IMR-90 (cell line): Measurements from ENCODE around the gene HAND1. TPM values are rescaled to one million over a fixed set of nuclear protein-coding genes. Genes with fewer than 3 reads are reported as not detected.

ENCODE experiments used
- ATAC-seq: fragments of 200-7000 bp; cut with Tn5 transposase; 2 replicates; pipeline ENCODE4 v1.9.1; 2020; ENCODE audit warnings: low read depth, mild to moderate bottlenecking, moderate library complexity
- BruUV-seq: library from RNA; stranded (reverse); fragments of 400-500 nt; replicated peaks from 2 replicates; lab custom pipeline; 2021; lab: Mats Ljungman, UMichigan
- CTCF ChIA-PET: fragments of 300-600 bp; formaldehyde crosslinking; extraction: SDS; loops from one replicate; lab custom pipeline; 2021; ENCODE audit warnings: antibody characterized with exemption; lab: Yijun Ruan, JAX
- POLR2A ChIA-PET: fragments of 300-600 bp; sonication (Branson Sonifier 250); formaldehyde crosslinking; loops from one replicate; lab custom pipeline; 2022; ENCODE audit warnings: antibody characterized with exemption; ENCODE audit not compliant: unreplicated experiment; lab: Charles Lee
- DNase-seq: peaks from one replicate; pipeline ENCODE4 v3.0.0; 2013
- H2AFZ ChIP-seq: replicated peaks from 2 replicates; pipeline ENCODE3; 2013; ENCODE audit warnings: low read length, mild to moderate bottlenecking; ENCODE audit not compliant: poor library complexity
- H2AK5ac ChIP-seq: 2 replicates; pipeline ENCODE4 v1.6.1; 2013; ENCODE audit warnings: low read depth, low read length, inconsistent platforms
- H2AK9ac ChIP-seq: replicated peaks from 2 replicates; pipeline ENCODE3; 2013; ENCODE audit warnings: mild to moderate bottlenecking, low read depth, low read length, moderate library complexity; ENCODE audit not compliant: poor library complexity
- H2BK120ac ChIP-seq: 2 replicates; pipeline ENCODE4 v1.6.1; 2013; ENCODE audit warnings: low read depth, low read length, inconsistent platforms
- H2BK15ac ChIP-seq: 3 replicates; pipeline ENCODE4 v1.6.1; 2013; ENCODE audit warnings: low read depth, low read length, inconsistent platforms
- H2BK20ac ChIP-seq: 2 replicates; pipeline ENCODE4 v1.6.1; 2013; ENCODE audit warnings: low read depth, mild to moderate bottlenecking, inconsistent platforms, low read length, moderate library complexity
- H2BK5ac ChIP-seq: 2 replicates; pipeline ENCODE4 v1.6.1; 2013; ENCODE audit warnings: mild to moderate bottlenecking, low read depth, low read length, inconsistent platforms; ENCODE audit not compliant: poor library complexity, severe bottlenecking
- H3K14ac ChIP-seq: replicated peaks from 2 replicates; pipeline ENCODE4 v1.6.1; 2013; ENCODE audit warnings: low read depth, low read length, inconsistent platforms
- H3K18ac ChIP-seq: 2 replicates; pipeline ENCODE4 v1.6.1; 2013; ENCODE audit warnings: low read depth, low read length, control low read depth
- H3K23ac ChIP-seq: 2 replicates; pipeline ENCODE4 v1.6.1; 2013; ENCODE audit warnings: low read depth, low read length, inconsistent platforms
- H3K27ac ChIP-seq: 2 replicates; pipeline ENCODE4 v1.5.1; 2013; ENCODE audit warnings: mild to moderate bottlenecking, control low read depth, low read length; ENCODE audit not compliant: insufficient read depth
- H3K27me3 ChIP-seq: 2 replicates; pipeline ENCODE4 v1.6.1; 2013; ENCODE audit warnings: low read length; ENCODE audit not compliant: control insufficient read depth, insufficient read depth
- H3K36me3 ChIP-seq: 2 replicates; pipeline ENCODE4 v1.6.1; 2013; ENCODE audit warnings: low read length, mixed read lengths; ENCODE audit not compliant: control insufficient read depth, insufficient read depth
- H3K4ac ChIP-seq: 2 replicates; pipeline ENCODE4 v1.6.1; 2013; ENCODE audit warnings: low read depth, low read length, inconsistent platforms
- H3K4me1 ChIP-seq: 2 replicates; pipeline ENCODE4 v1.6.1; 2013; ENCODE audit warnings: low read length, mixed read lengths; ENCODE audit not compliant: control insufficient read depth, insufficient read depth
- H3K4me2 ChIP-seq: 2 replicates; pipeline ENCODE4 v1.6.1; 2013; ENCODE audit warnings: low read depth, mild to moderate bottlenecking, control low read depth, low read length, moderate library complexity
- H3K4me3 ChIP-seq: 2 replicates; pipeline ENCODE4 v1.5.1; 2013; ENCODE audit warnings: low read depth, mild to moderate bottlenecking, control low read depth, low read length, moderate library complexity; ENCODE audit not compliant: insufficient read depth
- H3K56ac ChIP-seq: 2 replicates; pipeline ENCODE4 v1.6.1; 2013; ENCODE audit warnings: low read length, inconsistent platforms; ENCODE audit not compliant: insufficient read depth; ENCODE audit errors: extremely low read depth
- H3K79me1 ChIP-seq, 2 experiments: 2 replicates each; pipeline ENCODE4 v1.6.1; 2013; ENCODE audit warnings: low read length in 2 of 2, inconsistent platforms in 1 of 2, low read depth in 1 of 2
- H3K9ac ChIP-seq: 2 replicates; pipeline ENCODE4 v1.6.1; 2013; ENCODE audit warnings: low read depth, low read length, control low read depth
- H3K9me1 ChIP-seq: 2 replicates; pipeline ENCODE4 v1.6.1; 2013; ENCODE audit warnings: low read length, inconsistent platforms; ENCODE audit not compliant: insufficient read depth
- H3K9me3 ChIP-seq: 2 replicates; pipeline ENCODE4 v1.6.1; 2013; ENCODE audit warnings: low read length; ENCODE audit not compliant: control insufficient read depth, insufficient read depth
- H4K20me1 ChIP-seq: 2 replicates; pipeline ENCODE4 v1.6.1; 2013; ENCODE audit warnings: low read length, inconsistent platforms; ENCODE audit not compliant: insufficient read depth
- H4K5ac ChIP-seq: 2 replicates; pipeline ENCODE4 v1.6.1; 2013; ENCODE audit warnings: mild to moderate bottlenecking, low read depth, low read length, control low read depth
- H4K8ac ChIP-seq, 2 experiments: 2 replicates each; pipeline ENCODE4 v1.6.1; 2013; ENCODE audit warnings: low read depth in 2 of 2, low read length in 2 of 2, control low read depth in 1 of 2, inconsistent platforms in 1 of 2
- H4K91ac ChIP-seq: 2 replicates; pipeline ENCODE4 v1.6.1; 2013; ENCODE audit warnings: low read depth, low read length, inconsistent platforms; ENCODE audit not compliant: insufficient read depth
- CTCF ChIP-seq: conservative IDR thresholded peaks from 2 replicates; pipeline ENCODE4 v1.5.1; 2012; ENCODE audit warnings: mild to moderate bottlenecking, low read depth, low read length, improper control_type of control experiment
- MXI1 ChIP-seq: IDR thresholded peaks from 2 replicates; pipeline ENCODE4 v1.6.1; 2012; ENCODE audit warnings: low read depth, mild to moderate bottlenecking, low read length, moderate library complexity, borderline replicate concordance
- NFE2L2 ChIP-seq: fragments of 150-350 bp; IDR thresholded peaks from 2 replicates; pipeline ENCODE4 v1.6.1; 2016; ENCODE audit warnings: low read depth, mild to moderate bottlenecking, low read length
- WGBS, 2 experiments: methylation state at CpG; one replicate each; pipeline versions ENCODE4 v1.1.5 to v1.1.7; 2013; ENCODE audit warnings: missing lambda C conversion rate in 2 of 2; ENCODE audit not compliant: insufficient read length in 1 of 2; ENCODE audit errors: extremely low coverage in 2 of 2; 5-methylcytosine and 5-hydroxymethylcytosine counted together
- dilution Hi-C: fragments of 300-500 bp; cut with HindIII; formaldehyde crosslinking; loops from one replicate; pipeline ENCODE4 v1.14.3; 2018; ENCODE audit warnings: low sequenced_read_pairs; ENCODE audit not compliant: unreplicated experiment
- in situ Hi-C: fragments of 300-500 bp; cut with MboI; formaldehyde crosslinking; loops from 3 replicates; pipeline ENCODE4 v1.14.3; 2019; ENCODE audit warnings: low sequenced_read_pairs, inconsistent platforms, mixed read lengths
- intact Hi-C: fragments of 100-400 bp; cut with micrococcal nuclease; formaldehyde crosslinking; loops from 2 replicates; pipeline ENCODE4 v1.10.0; 2022
- polyA plus RNA-seq, 3 experiments: library from polyadenylated mRNA; depleted of rRNA; stranded (reverse); fragments of >200 nt; gene quantifications; 2 replicates each; pipeline ENCODE4 v1.2.3, GENCODE V29; 2012; ENCODE audit warnings: low replicate concordance in 1 of 3
- total RNA-seq: library from RNA; depleted of rRNA; stranded (reverse); fragments of >200 nt; gene quantifications from 2 replicates; pipeline ENCODE4 v1.2.3, GENCODE V29; 2012

The HAND1 gene
- total and polyA plus RNA-seq, 2 of the 4 experiments (the other 2 are of a cell fraction): not detected

DNA sequence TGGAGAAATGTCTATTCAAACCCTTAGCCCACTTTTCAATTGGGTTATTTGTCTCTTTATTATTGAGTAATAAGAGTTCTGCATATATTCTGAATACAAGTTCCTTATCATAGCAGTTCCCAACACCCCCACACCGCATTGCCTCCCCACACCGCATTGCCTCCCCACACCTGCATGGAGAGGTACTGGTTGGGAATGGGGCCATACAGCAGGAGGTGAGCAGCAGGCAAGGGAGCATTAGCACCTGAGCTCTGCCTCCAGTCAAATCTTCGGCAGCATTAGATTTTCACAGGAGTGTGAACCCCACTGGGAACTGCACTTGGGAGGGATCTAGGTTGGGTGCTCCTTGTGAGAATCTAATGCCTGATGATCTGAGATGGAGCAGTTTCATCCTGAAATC, 42.8 kb downstream of the HAND1 start:
- no CpG with 5 or more reads among the region's 3 CpGs for WGBS, 2 experiments
- Histone ChIP-seq H3K9me3 (no peaks in the 10 kb centered on the region), H3K4me1 (no peaks in the 10 kb centered on the region), H4K5ac (no peak overlapping the region), H3K56ac (no peak overlapping the region), H3K4ac (no peak overlapping the region), H2BK20ac (no peak overlapping the region), H3K4me2 (no peak overlapping the region), H2AK5ac (no peak overlapping the region), H4K8ac (no peak overlapping the region), H2BK15ac (no peak overlapping the region), H2BK5ac (no peak overlapping the region), H3K14ac (no peak overlapping the region), H3K9me1 (no peaks in the 10 kb centered on the region; the same call in 1 of the 2 replicates), H3K27me3 (no peaks in the 10 kb centered on the region), H3K79me1 (no peaks in the 10 kb centered on the region), H4K91ac (no peak overlapping the region), H3K36me3 (peaks cover 15% of the 10 kb centered on the region), H3K27ac (no peak overlapping the region), H3K9ac (no peak overlapping the region), H3K23ac (no peak overlapping the region), H4K20me1 (no peaks in the 10 kb centered on the region), H3K18ac (no peak overlapping the region), H2AFZ (no peak overlapping the region), H2AK9ac (no peak overlapping the region), H2BK120ac (no peak overlapping the region), H3K4me3 (no peak overlapping the region)
- DNase-seq: no peak
- intact Hi-C loops: no loop called here
- TF ChIP-seq CTCF (no peak), NFE2L2 (no peak), MXI1 (no peak)
- in situ Hi-C loops: no loop called here
- no peak for ATAC-seq
- CTCF ChIA-PET: no interaction called here
- dilution Hi-C loops: no loop called here
- no TSS peak for BruUV-seq
- POLR2A ChIA-PET: no interaction called here
